RWPE2 (cell line): ENCODE measurements around the gene PPEF1.

ENCODE experiments used
- ATAC-seq: fragments of 200-7000 bp; cut with Tn5 transposase; 3 replicates; pipeline ENCODE4 v1.9.1; 2021; ENCODE audit warnings: low read depth
- DNase-seq: peaks from one replicate; pipeline ENCODE4 v3.0.0-alpha.2; 2020; ENCODE audit warnings: low spot score
- H3K27ac ChIP-seq: fragments of 450-650 bp; 2 replicates; pipeline ENCODE4 v1.5.1; 2017; ENCODE audit warnings: mild to moderate bottlenecking; ENCODE audit not compliant: poor library complexity, severe bottlenecking
- H3K27me3 ChIP-seq: fragments of 250-450 bp; sonication (Bioruptor Pico); 2 replicates; pipeline ENCODE4 v1.5.1; 2021; ENCODE audit warnings: mild to moderate bottlenecking, moderate library complexity; ENCODE audit not compliant: insufficient read depth, poor library complexity, severe bottlenecking
- H3K36me3 ChIP-seq: fragments of 250-450 bp; sonication (Bioruptor Pico); 2 replicates; pipeline ENCODE4 v1.5.1; 2020; ENCODE audit warnings: low read depth, mild to moderate bottlenecking, moderate library complexity
- H3K4me1 ChIP-seq: fragments of 250-450 bp; sonication (Bioruptor Pico); 2 replicates; pipeline ENCODE4 v1.5.1; 2021; ENCODE audit warnings: mild to moderate bottlenecking, moderate library complexity; ENCODE audit not compliant: insufficient read depth, poor library complexity, severe bottlenecking
- H3K4me3 ChIP-seq: fragments of 250-450 bp; sonication (Bioruptor Pico); 2 replicates; pipeline ENCODE4 v1.5.1; 2021; ENCODE audit warnings: mild to moderate bottlenecking, moderate library complexity; ENCODE audit not compliant: severe bottlenecking
- H3K9me3 ChIP-seq: fragments of 250-450 bp; sonication (Bioruptor Pico); 2 replicates; pipeline ENCODE4 v1.5.1; 2021; ENCODE audit warnings: mild to moderate bottlenecking, moderate library complexity; ENCODE audit not compliant: severe bottlenecking
- CTCF ChIP-seq: fragments of 450-650 bp; IDR thresholded peaks from one replicate; pipeline ENCODE4 v1.5.1; 2017; ENCODE audit warnings: mild to moderate bottlenecking, moderate library complexity; ENCODE audit not compliant: poor library complexity, severe bottlenecking

The PPEF1 gene

GRCh38 chrX:18707426-18708049 is at the start of gene PPEF1:
Gene PPEF1, plus strand, starts transcription at chrX:18707645. Its CDS starts 136 bp downstream, at chrX:18707781.
- Histone ChIP-seq H3K27me3 (no peaks in the 10 kb centered on the region), H3K27ac (no peak within 1 kb of the TSS), H3K4me1 (peaks cover 7% of the 10 kb centered on the region), H3K4me3 (no peak within 1 kb of the TSS), H3K9me3 (no peaks in the 10 kb centered on the region), H3K36me3 (no peaks in the 10 kb centered on the region)
- TF ChIP-seq CTCF: no peak
- DNase-seq: no peak
- ATAC-seq: no peak

- Histone ChIP-seq H3K4me1 (no peaks in the 10 kb centered on the region), H3K27ac (no peak overlapping the region), H3K36me3 (no peaks in the 10 kb centered on the region), H3K27me3 (no peaks in the 10 kb centered on the region), H3K4me3 (no peak overlapping the region), H3K9me3 (no peaks in the 10 kb centered on the region)
- DNase-seq (no peak), ATAC-seq (no peak)
- TF ChIP-seq CTCF: no peak
Measured at GRCh38 chrX:18661273-18661672, 46.2 kb upstream of the PPEF1 start.

- no peak for DNase-seq
- no peaks in the 10 kb centered on the region for H3K36me3 ChIP-seq
- H3K9me3 ChIP-seq: no peaks in the 10 kb centered on the region
- no peak overlapping the region for H3K27ac ChIP-seq
- H3K4me3 ChIP-seq: no peak overlapping the region
- no peaks in the 10 kb centered on the region for H3K4me1 ChIP-seq
- TF ChIP-seq CTCF: no peak
- no peaks in the 10 kb centered on the region for H3K27me3 ChIP-seq
- ATAC-seq: no peak; the same call in 2 of the 3 replicates
Measured at GRCh38 chrX:18664947-18665346, 42.5 kb upstream of the PPEF1 start.

- no peak overlapping the region for H3K4me3 ChIP-seq
- no peak for TF ChIP-seq CTCF
- ATAC-seq: no peak
- no peak overlapping the region for H3K27ac ChIP-seq
- no peaks in the 10 kb centered on the region for H3K9me3 ChIP-seq
- H3K36me3 ChIP-seq: no peaks in the 10 kb centered on the region
- no peak for DNase-seq
- no peaks in the 10 kb centered on the region for H3K4me1 ChIP-seq
- no peaks in the 10 kb centered on the region for H3K27me3 ChIP-seq
Measured at GRCh38 chrX:18666614-18667013, 40.8 kb upstream of the PPEF1 start.

- Histone ChIP-seq H3K4me3 (no peak overlapping the region), H3K27ac (no peak overlapping the region), H3K4me1 (no peaks in the 10 kb centered on the region), H3K27me3 (no peaks in the 10 kb centered on the region), H3K9me3 (no peaks in the 10 kb centered on the region), H3K36me3 (no peaks in the 10 kb centered on the region)
- no peak for DNase-seq
- no peak for ATAC-seq
- TF ChIP-seq CTCF: no peak
Measured at GRCh38 chrX:18668071-18668835, 39.2 kb upstream of the PPEF1 start.
